OCI-LY1 (cell line): Measurements from ENCODE around the gene TBL1X.

ENCODE experiments used
- EZH2 ChIP-seq: fragments of 200-600 bp; sonication (generic), shearing (Covaris generic); IDR thresholded peaks from 2 replicates; pipeline ENCODE4 v1.8.0; 2017; ENCODE audit warnings: borderline replicate concordance, mixed run types, mild to moderate bottlenecking, antibody characterized with exemption, low read length, moderate library complexity, mixed read lengths
- TF ChIP-seq, protein P1 (sequence below): fragments of 200-600 bp; sonication (generic), shearing (Covaris generic); IDR thresholded peaks from 2 replicates; pipeline ENCODE4 v1.5.1; 2017; ENCODE audit warnings: mild to moderate bottlenecking, antibody characterized with exemption, low read length, moderate library complexity, mixed read lengths

- TF ChIP-seq, protein P1, sequence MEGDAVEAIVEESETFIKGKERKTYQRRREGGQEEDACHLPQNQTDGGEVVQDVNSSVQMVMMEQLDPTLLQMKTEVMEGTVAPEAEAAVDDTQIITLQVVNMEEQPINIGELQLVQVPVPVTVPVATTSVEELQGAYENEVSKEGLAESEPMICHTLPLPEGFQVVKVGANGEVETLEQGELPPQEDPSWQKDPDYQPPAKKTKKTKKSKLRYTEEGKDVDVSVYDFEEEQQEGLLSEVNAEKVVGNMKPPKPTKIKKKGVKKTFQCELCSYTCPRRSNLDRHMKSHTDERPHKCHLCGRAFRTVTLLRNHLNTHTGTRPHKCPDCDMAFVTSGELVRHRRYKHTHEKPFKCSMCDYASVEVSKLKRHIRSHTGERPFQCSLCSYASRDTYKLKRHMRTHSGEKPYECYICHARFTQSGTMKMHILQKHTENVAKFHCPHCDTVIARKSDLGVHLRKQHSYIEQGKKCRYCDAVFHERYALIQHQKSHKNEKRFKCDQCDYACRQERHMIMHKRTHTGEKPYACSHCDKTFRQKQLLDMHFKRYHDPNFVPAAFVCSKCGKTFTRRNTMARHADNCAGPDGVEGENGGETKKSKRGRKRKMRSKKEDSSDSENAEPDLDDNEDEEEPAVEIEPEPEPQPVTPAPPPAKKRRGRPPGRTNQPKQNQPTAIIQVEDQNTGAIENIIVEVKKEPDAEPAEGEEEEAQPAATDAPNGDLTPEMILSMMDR = no peak
- no peak for TF ChIP-seq EZH2
These were observed 108.6 kb downstream of the TBL1X start for GRCh38 chrX:9573282-9574106.
